IMR-90 (cell line): ENCODE data around the gene EVA1C. TPM values are rescaled to one million over a fixed set of nuclear protein-coding genes. Genes with fewer than 3 reads are reported as not detected.

ENCODE experiments used
- ATAC-seq: fragments of 200-7000 bp; cut with Tn5 transposase; 2 replicates; pipeline ENCODE4 v1.9.1; 2020; ENCODE audit warnings: low read depth, mild to moderate bottlenecking, moderate library complexity
- BruUV-seq: library from RNA; stranded (reverse); fragments of 400-500 nt; replicated peaks from 2 replicates; lab custom pipeline; 2021; lab: Mats Ljungman, UMichigan
- CTCF ChIA-PET: fragments of 300-600 bp; formaldehyde crosslinking; extraction: SDS; loops from one replicate; lab custom pipeline; 2021; ENCODE audit warnings: antibody characterized with exemption; lab: Yijun Ruan, JAX
- POLR2A ChIA-PET: fragments of 300-600 bp; sonication (Branson Sonifier 250); formaldehyde crosslinking; loops from one replicate; lab custom pipeline; 2022; ENCODE audit warnings: antibody characterized with exemption; ENCODE audit not compliant: unreplicated experiment; lab: Charles Lee
- DNase-seq: peaks from one replicate; pipeline ENCODE4 v3.0.0; 2013
- H2AFZ ChIP-seq: replicated peaks from 2 replicates; pipeline ENCODE3; 2013; ENCODE audit warnings: low read length, mild to moderate bottlenecking; ENCODE audit not compliant: poor library complexity
- H2AK5ac ChIP-seq: 2 replicates; pipeline ENCODE4 v1.6.1; 2013; ENCODE audit warnings: low read depth, low read length, inconsistent platforms
- H2AK9ac ChIP-seq: replicated peaks from 2 replicates; pipeline ENCODE3; 2013; ENCODE audit warnings: mild to moderate bottlenecking, low read depth, low read length, moderate library complexity; ENCODE audit not compliant: poor library complexity
- H2BK120ac ChIP-seq: 2 replicates; pipeline ENCODE4 v1.6.1; 2013; ENCODE audit warnings: low read depth, low read length, inconsistent platforms
- H2BK15ac ChIP-seq: 3 replicates; pipeline ENCODE4 v1.6.1; 2013; ENCODE audit warnings: low read depth, low read length, inconsistent platforms
- H2BK20ac ChIP-seq: 2 replicates; pipeline ENCODE4 v1.6.1; 2013; ENCODE audit warnings: low read depth, mild to moderate bottlenecking, inconsistent platforms, low read length, moderate library complexity
- H2BK5ac ChIP-seq: 2 replicates; pipeline ENCODE4 v1.6.1; 2013; ENCODE audit warnings: mild to moderate bottlenecking, low read depth, low read length, inconsistent platforms; ENCODE audit not compliant: poor library complexity, severe bottlenecking
- H3K14ac ChIP-seq: replicated peaks from 2 replicates; pipeline ENCODE4 v1.6.1; 2013; ENCODE audit warnings: low read depth, low read length, inconsistent platforms
- H3K18ac ChIP-seq: 2 replicates; pipeline ENCODE4 v1.6.1; 2013; ENCODE audit warnings: low read depth, low read length, control low read depth
- H3K23ac ChIP-seq: 2 replicates; pipeline ENCODE4 v1.6.1; 2013; ENCODE audit warnings: low read depth, low read length, inconsistent platforms
- H3K27ac ChIP-seq: 2 replicates; pipeline ENCODE4 v1.5.1; 2013; ENCODE audit warnings: mild to moderate bottlenecking, control low read depth, low read length; ENCODE audit not compliant: insufficient read depth
- H3K27me3 ChIP-seq: 2 replicates; pipeline ENCODE4 v1.6.1; 2013; ENCODE audit warnings: low read length; ENCODE audit not compliant: control insufficient read depth, insufficient read depth
- H3K36me3 ChIP-seq: 2 replicates; pipeline ENCODE4 v1.6.1; 2013; ENCODE audit warnings: low read length, mixed read lengths; ENCODE audit not compliant: control insufficient read depth, insufficient read depth
- H3K4ac ChIP-seq: 2 replicates; pipeline ENCODE4 v1.6.1; 2013; ENCODE audit warnings: low read depth, low read length, inconsistent platforms
- H3K4me1 ChIP-seq: 2 replicates; pipeline ENCODE4 v1.6.1; 2013; ENCODE audit warnings: low read length, mixed read lengths; ENCODE audit not compliant: control insufficient read depth, insufficient read depth
- H3K4me2 ChIP-seq: 2 replicates; pipeline ENCODE4 v1.6.1; 2013; ENCODE audit warnings: low read depth, mild to moderate bottlenecking, control low read depth, low read length, moderate library complexity
- H3K4me3 ChIP-seq: 2 replicates; pipeline ENCODE4 v1.5.1; 2013; ENCODE audit warnings: low read depth, mild to moderate bottlenecking, control low read depth, low read length, moderate library complexity; ENCODE audit not compliant: insufficient read depth
- H3K56ac ChIP-seq: 2 replicates; pipeline ENCODE4 v1.6.1; 2013; ENCODE audit warnings: low read length, inconsistent platforms; ENCODE audit not compliant: insufficient read depth; ENCODE audit errors: extremely low read depth
- H3K79me1 ChIP-seq, 2 experiments: 2 replicates each; pipeline ENCODE4 v1.6.1; 2013; ENCODE audit warnings: low read length in 2 of 2, inconsistent platforms in 1 of 2, low read depth in 1 of 2
- H3K9ac ChIP-seq: 2 replicates; pipeline ENCODE4 v1.6.1; 2013; ENCODE audit warnings: low read depth, low read length, control low read depth
- H3K9me1 ChIP-seq: 2 replicates; pipeline ENCODE4 v1.6.1; 2013; ENCODE audit warnings: low read length, inconsistent platforms; ENCODE audit not compliant: insufficient read depth
- H3K9me3 ChIP-seq: 2 replicates; pipeline ENCODE4 v1.6.1; 2013; ENCODE audit warnings: low read length; ENCODE audit not compliant: control insufficient read depth, insufficient read depth
- H4K20me1 ChIP-seq: 2 replicates; pipeline ENCODE4 v1.6.1; 2013; ENCODE audit warnings: low read length, inconsistent platforms; ENCODE audit not compliant: insufficient read depth
- H4K5ac ChIP-seq: 2 replicates; pipeline ENCODE4 v1.6.1; 2013; ENCODE audit warnings: mild to moderate bottlenecking, low read depth, low read length, control low read depth
- H4K8ac ChIP-seq, 2 experiments: 2 replicates each; pipeline ENCODE4 v1.6.1; 2013; ENCODE audit warnings: low read depth in 2 of 2, low read length in 2 of 2, control low read depth in 1 of 2, inconsistent platforms in 1 of 2
- H4K91ac ChIP-seq: 2 replicates; pipeline ENCODE4 v1.6.1; 2013; ENCODE audit warnings: low read depth, low read length, inconsistent platforms; ENCODE audit not compliant: insufficient read depth
- BHLHE40 ChIP-seq: fragments of 150-350 bp; IDR thresholded peaks from 2 replicates; pipeline ENCODE4 v1.6.1; 2016; ENCODE audit warnings: mild to moderate bottlenecking, low read depth, low read length
- whole genome bisulfite sequencing, 2 experiments: methylation state at CpG; one replicate each; pipeline versions ENCODE4 v1.1.5 to v1.1.7; 2013; ENCODE audit warnings: missing lambda C conversion rate in 2 of 2; ENCODE audit not compliant: insufficient read length in 1 of 2; ENCODE audit errors: extremely low coverage in 2 of 2; 5-methylcytosine and 5-hydroxymethylcytosine counted together
- dilution Hi-C: fragments of 300-500 bp; cut with HindIII; formaldehyde crosslinking; loops from one replicate; pipeline ENCODE4 v1.14.3; 2018; ENCODE audit warnings: low sequenced_read_pairs; ENCODE audit not compliant: unreplicated experiment
- in situ Hi-C: fragments of 300-500 bp; cut with MboI; formaldehyde crosslinking; loops from 3 replicates; pipeline ENCODE4 v1.14.3; 2019; ENCODE audit warnings: low sequenced_read_pairs, inconsistent platforms, mixed read lengths
- intact Hi-C: fragments of 100-400 bp; cut with micrococcal nuclease; formaldehyde crosslinking; loops from 2 replicates; pipeline ENCODE4 v1.10.0; 2022
- polyA plus RNA-seq, 3 experiments: library from polyadenylated mRNA; depleted of rRNA; stranded (reverse); fragments of >200 nt; gene quantifications; 2 replicates each; pipeline ENCODE4 v1.2.3, GENCODE V29; 2012; ENCODE audit warnings: low replicate concordance in 1 of 3
- total RNA-seq: library from RNA; depleted of rRNA; stranded (reverse); fragments of >200 nt; gene quantifications from 2 replicates; pipeline ENCODE4 v1.2.3, GENCODE V29; 2012

The EVA1C gene
- total and polyA plus RNA-seq, 2 of the 4 experiments (the other 2 are of a cell fraction) = 0.72 to 1.1 TPM

DNA sequence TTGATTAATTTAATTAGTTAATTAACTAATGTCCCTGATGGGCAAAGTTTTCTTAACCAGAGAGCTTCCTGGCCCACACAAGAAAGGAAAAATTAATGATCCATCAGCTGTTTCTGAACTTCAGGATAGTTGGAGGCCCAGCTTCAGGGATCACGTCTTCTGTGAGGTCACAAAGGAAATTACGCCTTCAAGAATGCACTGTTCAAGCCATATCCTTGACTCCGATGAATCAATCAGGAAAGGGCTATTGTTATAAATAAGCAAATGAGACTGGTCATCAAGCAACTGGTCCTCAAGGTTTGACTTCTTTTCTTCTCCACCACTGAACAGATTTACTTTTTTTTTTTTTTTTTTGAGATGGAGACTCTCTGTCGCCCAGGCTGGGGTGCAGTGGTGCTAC lies 132.2 kb downstream of the EVA1C start:
- no peak overlapping the region for H3K56ac ChIP-seq
- no peak overlapping the region for H3K27ac ChIP-seq
- no peaks in the 10 kb centered on the region for H3K9me1 ChIP-seq
- H4K5ac ChIP-seq = no peak overlapping the region
- no peak overlapping the region for H3K9ac ChIP-seq
- H2AFZ ChIP-seq = no peak overlapping the region
- no peak overlapping the region for H4K91ac ChIP-seq
- no peak overlapping the region for H3K4me2 ChIP-seq
- no peak overlapping the region for H2BK5ac ChIP-seq
- intact Hi-C loops = no loop called here
- no peak for TF ChIP-seq BHLHE40
- no peak for DNase-seq
- H3K4me3 ChIP-seq = no peak overlapping the region
- dilution Hi-C loops = no loop called here
- H2BK15ac ChIP-seq = no peak overlapping the region
- no peak overlapping the region for H3K18ac ChIP-seq
- no peaks in the 10 kb centered on the region for H3K9me3 ChIP-seq
- no peak overlapping the region for H4K8ac ChIP-seq
- ChIA-PET POLR2A (no interaction called here), CTCF (no interaction called here)
- H2AK5ac ChIP-seq = no peak overlapping the region
- no CpG with 5 or more reads among the region's 4 CpGs for WGBS, 2 experiments
- no peak overlapping the region for H3K4ac ChIP-seq
- H2BK20ac ChIP-seq = no peak overlapping the region
- no peak for ATAC-seq
- no peak overlapping the region for H3K23ac ChIP-seq
- H3K27me3 ChIP-seq = no peaks in the 10 kb centered on the region
- no TSS peak for BruUV-seq
- H2AK9ac ChIP-seq = no peak overlapping the region
- no peaks in the 10 kb centered on the region for H3K4me1 ChIP-seq
- in situ Hi-C loops = no loop called here
- no peak overlapping the region for H2BK120ac ChIP-seq
- H3K14ac ChIP-seq = no peak overlapping the region
- no peaks in the 10 kb centered on the region for H3K79me1 ChIP-seq
- H3K36me3 ChIP-seq = no peaks in the 10 kb centered on the region
- no peaks in the 10 kb centered on the region for H4K20me1 ChIP-seq
